ENCODE data around the gene MX2. TPM values are rescaled to one million over a fixed set of nuclear protein-coding genes. Genes with fewer than 3 reads are reported as not detected.

Gene MX2
- total and polyA plus RNA-seq, 2 of the 4 experiments (the other 2 are of a cell fraction): 0.53 to 0.54 TPM

DNA sequence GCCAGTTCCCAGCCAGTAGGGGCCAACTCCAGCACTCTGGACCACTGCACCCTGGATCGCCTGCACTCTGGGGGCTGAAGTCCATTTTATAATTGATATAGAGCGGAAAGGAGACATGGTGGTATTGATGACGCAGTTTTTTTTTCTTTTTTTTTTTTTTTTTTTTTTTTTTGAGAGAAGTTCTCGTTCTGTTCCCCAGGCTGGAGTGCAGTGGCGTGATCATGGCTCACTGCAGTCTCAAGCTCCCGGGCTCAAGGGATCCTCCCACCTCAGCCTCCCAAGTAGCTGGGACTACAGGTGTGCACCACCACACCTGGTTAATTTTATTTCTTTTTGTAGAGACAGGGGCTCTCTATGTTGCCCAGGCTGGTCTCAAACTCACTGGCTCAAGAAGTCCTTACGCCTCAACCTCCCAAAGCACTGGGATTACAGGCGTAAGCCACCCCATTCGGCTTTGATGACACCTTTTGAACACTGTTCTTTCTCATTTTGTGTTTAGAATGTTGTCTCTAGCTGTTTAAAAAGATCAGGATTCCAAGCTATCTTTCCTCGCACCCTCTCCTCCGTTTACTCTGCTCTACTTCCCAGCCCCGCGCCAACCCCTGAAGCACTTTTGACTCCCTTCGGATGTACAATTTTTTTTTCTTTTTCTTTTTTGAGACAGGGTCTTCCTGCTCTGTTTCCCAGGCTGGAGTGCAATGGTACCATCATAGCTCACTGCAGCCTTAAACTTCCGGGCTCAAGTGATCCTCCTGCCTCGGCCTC, 960 bp downstream of the MX2 start:
- intact Hi-C loops (cut with micrococcal nuclease) (loop anchor here (5.0 kb wide), 1 partner anchor 60 kb away; no protein-coding TSS in a partner anchor), dilution Hi-C loops (cut with HindIII; ENCODE audit: low sequenced_read_pairs, unreplicated experiment) (no loop called here), in situ Hi-C loops (cut with MboI; ENCODE audit: low sequenced_read_pairs) (no loop called here)
- H3K27me3 ChIP-seq (ENCODE audit: control insufficient read depth, insufficient read depth, low read length): peaks cover under 1% of the 10 kb centered on the region; the same call in 1 of the 2 replicates
- no peak overlapping the region for H3K9ac ChIP-seq (ENCODE audit: low read depth, low read length)
- no CpG with 5 or more reads among the region's 16 CpGs for WGBS, 2 experiments (ENCODE audit: extremely low coverage in 2 of 2, insufficient read length in 1 of 2)
- no peak overlapping the region for H3K56ac ChIP-seq (ENCODE audit: extremely low read depth, insufficient read depth, low read length)
- H3K4me3 ChIP-seq (ENCODE audit: insufficient read depth, low read depth, low read length): no peak overlapping the region
- no peak overlapping the region for H2AK5ac ChIP-seq (ENCODE audit: low read depth, low read length)
- no peak overlapping the region for H2AFZ ChIP-seq (replicated peaks; ENCODE audit: low read length, poor library complexity)
- no peak overlapping the region for H2BK20ac ChIP-seq (ENCODE audit: low read depth, low read length)
- H3K9me1 ChIP-seq (ENCODE audit: insufficient read depth, low read length): no peaks in the 10 kb centered on the region; the same call in 1 of the 2 replicates
- no peak overlapping the region; the same call in 1 of the 2 replicates for H4K5ac ChIP-seq (ENCODE audit: low read depth, low read length)
- H3K4ac ChIP-seq (ENCODE audit: low read depth, low read length): no peak overlapping the region
- H3K79me1 ChIP-seq (ENCODE audit: low read depth in 1 of 2, low read length in 2 of 2): no peaks in the 10 kb centered on the region
- H3K23ac ChIP-seq (ENCODE audit: low read depth, low read length): no peak overlapping the region
- peak overlapping the region in 1 of 2 experiments; percentile 79; a peak in 1 of 4 replicates for H4K8ac ChIP-seq (ENCODE audit: low read depth in 2 of 2, low read length in 2 of 2)
- H2BK15ac ChIP-seq (ENCODE audit: low read depth, low read length): no peak overlapping the region
- ATAC-seq (ENCODE audit: low read depth) (no peak), DNase-seq (no peak)
- TF ChIP-seq MAZ (IDR thresholded peaks at IDR 0.05; ENCODE audit: borderline replicate concordance, low read depth, low read length): no peak
- no peak for TF ChIP-seq RFX5 (IDR thresholded peaks at IDR 0.05; ENCODE audit: low read depth, low read length)
- TF ChIP-seq SMC3 (IDR thresholded peaks at IDR 0.05; ENCODE audit: low read depth, low read length): no peak
- no peak for TF ChIP-seq CHD1 (IDR thresholded peaks at IDR 0.05; ENCODE audit: low read depth, low read length)
- TF ChIP-seq BHLHE40 (IDR thresholded peaks at IDR 0.05; ENCODE audit: low read depth, low read length): no peak
- TF ChIP-seq RCOR1 (IDR thresholded peaks at IDR 0.05; ENCODE audit: insufficient replicate concordance, low read length): no peak
- TF ChIP-seq, protein P1, sequence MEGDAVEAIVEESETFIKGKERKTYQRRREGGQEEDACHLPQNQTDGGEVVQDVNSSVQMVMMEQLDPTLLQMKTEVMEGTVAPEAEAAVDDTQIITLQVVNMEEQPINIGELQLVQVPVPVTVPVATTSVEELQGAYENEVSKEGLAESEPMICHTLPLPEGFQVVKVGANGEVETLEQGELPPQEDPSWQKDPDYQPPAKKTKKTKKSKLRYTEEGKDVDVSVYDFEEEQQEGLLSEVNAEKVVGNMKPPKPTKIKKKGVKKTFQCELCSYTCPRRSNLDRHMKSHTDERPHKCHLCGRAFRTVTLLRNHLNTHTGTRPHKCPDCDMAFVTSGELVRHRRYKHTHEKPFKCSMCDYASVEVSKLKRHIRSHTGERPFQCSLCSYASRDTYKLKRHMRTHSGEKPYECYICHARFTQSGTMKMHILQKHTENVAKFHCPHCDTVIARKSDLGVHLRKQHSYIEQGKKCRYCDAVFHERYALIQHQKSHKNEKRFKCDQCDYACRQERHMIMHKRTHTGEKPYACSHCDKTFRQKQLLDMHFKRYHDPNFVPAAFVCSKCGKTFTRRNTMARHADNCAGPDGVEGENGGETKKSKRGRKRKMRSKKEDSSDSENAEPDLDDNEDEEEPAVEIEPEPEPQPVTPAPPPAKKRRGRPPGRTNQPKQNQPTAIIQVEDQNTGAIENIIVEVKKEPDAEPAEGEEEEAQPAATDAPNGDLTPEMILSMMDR (conservative IDR thresholded peaks at IDR 0.05; ENCODE audit: low read depth, low read length): no peak
- TF ChIP-seq FOS (IDR thresholded peaks at IDR 0.05; ENCODE audit: low read depth, low read length): no peak
- no peak for TF ChIP-seq MXI1 (IDR thresholded peaks at IDR 0.05; ENCODE audit: borderline replicate concordance, low read depth, low read length)
- no peak overlapping the region for H3K27ac ChIP-seq (ENCODE audit: insufficient read depth, low read length)
- H4K20me1 ChIP-seq (ENCODE audit: insufficient read depth, low read length): no peaks in the 10 kb centered on the region
- no peak overlapping the region for H2BK120ac ChIP-seq (ENCODE audit: low read depth, low read length)
- no peak overlapping the region for H3K14ac ChIP-seq (replicated peaks; ENCODE audit: low read depth, low read length)
- no peak overlapping the region for H2BK5ac ChIP-seq (ENCODE audit: low read depth, low read length, poor library complexity, severe bottlenecking)
- CTCF ChIA-PET: interaction anchor here (0.7 kb wide), 1 partner anchor 193 kb away, joined by 3 read pairs; no protein-coding TSS in a partner anchor
- peaks cover 8% of the 10 kb centered on the region for H3K4me1 ChIP-seq (ENCODE audit: control insufficient read depth, insufficient read depth, low read length)
- H4K91ac ChIP-seq (ENCODE audit: insufficient read depth, low read depth, low read length): no peak overlapping the region
- H2AK9ac ChIP-seq (replicated peaks; ENCODE audit: low read depth, low read length, poor library complexity): peak overlapping the region; percentile 15
- no peaks in the 10 kb centered on the region for H3K9me3 ChIP-seq (ENCODE audit: control insufficient read depth, insufficient read depth, low read length)
- H3K36me3 ChIP-seq (ENCODE audit: control insufficient read depth, insufficient read depth, low read length): no peaks in the 10 kb centered on the region
- H3K18ac ChIP-seq (ENCODE audit: low read depth, low read length): no peak overlapping the region
- H3K4me2 ChIP-seq (ENCODE audit: low read depth, low read length): no peak overlapping the region; the same call in 1 of the 2 replicates
- POLR2A ChIA-PET (ENCODE audit: unreplicated experiment): no interaction called here
- BruUV-seq (replicated peaks): no TSS peak
